Right ventricle myocardium inferior (tissue), 1 donor: ENCODE results near the gene NBPF14. TPM values are rescaled to one million over a fixed set of nuclear protein-coding genes. Genes with fewer than 3 reads are reported as not detected.
"Not testable (repeated sequence)": the region's sequence is repeated elsewhere in the genome, so short reads cannot be mapped to it uniquely, and the experiment has no call there.

Experiments
- ATAC-seq: fragments of 200-7000 bp; cut with Tn5 transposase; one replicate; pipeline ENCODE4 v1.9.1; 2020; ENCODE audit warnings: mild to moderate bottlenecking, moderate library complexity
- DNase-seq: peaks from one replicate; pipeline ENCODE4 v3.0.0; 2021; ENCODE audit errors: missing footprints
- intact Hi-C: fragments of 100-400 bp; cut with DNase I; formaldehyde crosslinking; loops from one replicate; pipeline ENCODE4 v1.11.0; 2022
- long read RNA-seq: library from polyadenylated mRNA; unstranded; transcript quantifications from one replicate; pipeline ENCODE4 v2.0.0, GENCODE V29; 2021
- total RNA-seq: library from RNA; stranded (reverse); fragmentation: NEBNext Ultra II Directional; extraction: Animal tissue kit (Norgen Biotek cat#: 25700); gene quantifications from one replicate; pipeline ENCODE4 v1.2.1, GENCODE V29; 2021
- donor health status: DM: no; HTN: yes; CAD: no; lungs with severe emphysema.

Gene NBPF14
- 6.3 TPM for total RNA-seq
- long read RNA-seq, partial matches to known transcripts: 1 of 1 reads
- long read RNA-seq, other reads (novel, unspliced or antisense): 0 of 1 reads

GRCh38 chr1:148595911-148596310, at the start of gene NBPF14:
TSS of gene NBPF14 (minus strand) at chr1:148596011. CDS start at chr1:148595717, 294 bp downstream.
- intact Hi-C loops, DNase-seq, ATAC-seq: not testable (repeated sequence)

- intact Hi-C loops, ATAC-seq: not testable (repeated sequence)
- peak; percentile 43 for DNase-seq
Observed at GRCh38 chr1:148625451-148625850, 29.6 kb upstream of the NBPF14 start.

GRCh38 chr1:148618216-148618615, 22.4 kb upstream of the NBPF14 start:
- DNase-seq, ATAC-seq, intact Hi-C loops: not testable (repeated sequence)

- intact Hi-C loops, ATAC-seq: not testable (repeated sequence)
- DNase-seq: peak; percentile 22
Observed at GRCh38 chr1:148605266-148605665, 9.5 kb upstream of the NBPF14 start.

- not testable (repeated sequence) for DNase-seq
Observed at GRCh38 chr1:148595360-148595759, 451 bp downstream of the NBPF14 start.

GRCh38 chr1:148591098-148591497, 4.7 kb downstream of the NBPF14 start:
- DNase-seq, ATAC-seq, intact Hi-C loops: not testable (repeated sequence)

More at GRCh38 chr1:148595360-148595759, 451 bp downstream of the NBPF14 start:
- ATAC-seq, intact Hi-C loops: not testable (repeated sequence)

GRCh38 chr1:148532158-148532557, 63.7 kb downstream of the NBPF14 start:
- DNase-seq, intact Hi-C loops, ATAC-seq: not testable (repeated sequence)

- DNase-seq, ATAC-seq, intact Hi-C loops: not testable (repeated sequence)
Observed at GRCh38 chr1:148529101-148529567, 66.7 kb downstream of the NBPF14 start.

- ATAC-seq, intact Hi-C loops, DNase-seq: not testable (repeated sequence)
Observed at GRCh38 chr1:148528591-148528990, 67.2 kb downstream of the NBPF14 start.

- intact Hi-C loops, ATAC-seq, DNase-seq: not testable (repeated sequence)
Observed at GRCh38 chr1:148526587-148526986, 69.2 kb downstream of the NBPF14 start.

- ATAC-seq: peak; percentile 26
- intact Hi-C loops, DNase-seq: not testable (repeated sequence)
Observed at GRCh38 chr1:148523205-148524144, 72.3 kb downstream of the NBPF14 start.

GRCh38 chr1:148522561-148523204, 73.1 kb downstream of the NBPF14 start:
- intact Hi-C loops: not testable (repeated sequence)

GRCh38 chr1:148522072-148522471, 73.7 kb downstream of the NBPF14 start:
- peak; percentile 85 for ATAC-seq

More at GRCh38 chr1:148522561-148523204, 73.1 kb downstream of the NBPF14 start:
- ATAC-seq (peak; percentile 94), DNase-seq (peak; percentile 85)

GRCh38 chr1:148514310-148514709, 81.5 kb downstream of the NBPF14 start:
- DNase-seq, ATAC-seq, intact Hi-C loops: not testable (repeated sequence)

More at GRCh38 chr1:148522072-148522471, 73.7 kb downstream of the NBPF14 start:
- intact Hi-C loops: not testable (repeated sequence)
- peak; percentile 93 for DNase-seq

- intact Hi-C loops, DNase-seq, ATAC-seq: not testable (repeated sequence)
Observed at GRCh38 chr1:148512571-148513184, 83.1 kb downstream of the NBPF14 start.

GRCh38 chr1:148493933-148494332, 101.9 kb downstream of the NBPF14 start:
- intact Hi-C loops, ATAC-seq, DNase-seq: not testable (repeated sequence)

- DNase-seq: peak; percentile 53
- intact Hi-C loops, ATAC-seq: not testable (repeated sequence)
Observed at GRCh38 chr1:148483029-148483428, 112.8 kb downstream of the NBPF14 start, which contains the start of gene PPIAL4G. TSS of gene PPIAL4G (minus strand) at chr1:148483302. CDS start at chr1:148483252, 50 bp downstream.
